Activated CD4-positive, alpha-beta T cell treated with anti-CD3 and anti-CD28 coated beads, Interleukin-2, amount 10 ng/mL, durations not matched to agents 7 days and 5 days (primary cell): Measurements from ENCODE around the gene PPP2R2B. TPM values are rescaled to one million over a fixed set of nuclear protein-coding genes. Genes with fewer than 3 reads are reported as not detected.
"Not testable (repeated sequence)": the region's sequence is repeated elsewhere in the genome, so short reads cannot be mapped to it uniquely, and the experiment has no call there.

Experiments used
- CTCF ChIA-PET: fragments of 350-600 bp; sonication (Branson Sonifier 250); formaldehyde crosslinking; loops from one replicate; lab custom pipeline; 2021; ENCODE audit warnings: antibody characterized with exemption; lab: Charles Lee
- POLR2A ChIA-PET: fragments of 350-600 bp; sonication (Branson Sonifier 250); formaldehyde crosslinking; loops from one replicate; lab custom pipeline; 2021; ENCODE audit warnings: antibody characterized with exemption; lab: Charles Lee
- DNase-seq: peaks from one replicate; pipeline ENCODE4 v3.0.0-alpha.2; 2020
- H3K27ac Mint-ChIP-seq: one replicate; pipeline ENCODE4 v1.8.0; 2021; ENCODE audit warnings: mild to moderate bottlenecking, moderate library complexity, mixed read lengths
- H3K27me3 Mint-ChIP-seq: one replicate; pipeline ENCODE4 v1.8.0; 2021; ENCODE audit warnings: mixed read lengths
- H3K36me3 Mint-ChIP-seq: one replicate; pipeline ENCODE4 v1.8.0; 2021; ENCODE audit warnings: low read depth, mixed read lengths
- H3K4me1 Mint-ChIP-seq: one replicate; pipeline ENCODE4 v1.8.0; 2021; ENCODE audit warnings: mixed read lengths
- H3K4me3 Mint-ChIP-seq: one replicate; pipeline ENCODE4 v1.8.0; 2021; ENCODE audit warnings: mild to moderate bottlenecking, moderate library complexity, mixed read lengths
- H3K9me3 Mint-ChIP-seq: one replicate; pipeline ENCODE4 v1.8.0; 2021; ENCODE audit warnings: mixed read lengths
- total RNA-seq, 2 experiments: library from RNA; stranded (reverse); gene quantifications; one replicate each; pipeline ENCODE4 v1.2.3, GENCODE V29; 2021

Gene PPP2R2B
- total RNA-seq, 2 experiments from 2014 or later, result 1.8 TPM

DNA sequence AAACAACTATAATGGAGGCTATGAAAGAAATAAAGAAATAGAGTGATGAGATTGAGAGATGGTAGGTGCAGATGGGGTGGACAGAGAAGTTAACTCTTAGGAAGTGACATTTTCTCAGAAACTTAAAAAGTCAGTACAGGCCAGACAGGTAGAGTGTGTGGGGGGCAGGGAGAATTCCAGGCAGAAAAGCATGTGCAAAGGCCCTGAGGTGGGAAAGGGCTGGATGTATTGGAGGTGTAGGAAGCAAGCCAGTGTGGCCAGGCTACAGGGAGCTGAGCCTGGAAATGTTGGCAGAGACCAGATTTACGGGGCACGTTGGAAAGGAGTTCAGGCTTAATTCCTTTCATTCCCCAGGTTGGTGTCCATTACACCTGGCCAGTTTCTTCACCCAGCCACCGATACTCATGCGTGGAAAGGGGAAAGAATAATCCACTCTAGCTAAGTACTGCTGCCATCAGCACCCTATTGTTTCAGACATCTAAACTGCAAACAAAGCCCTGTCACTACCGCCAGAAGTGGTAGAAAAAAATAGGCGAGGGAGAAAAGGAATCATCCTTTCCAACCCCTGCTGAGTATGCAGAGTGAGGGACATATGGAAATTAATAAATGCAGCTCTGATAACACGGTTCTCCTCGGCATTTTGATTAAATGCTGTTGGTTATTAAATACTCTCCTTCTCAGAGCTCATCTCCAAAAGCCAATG, 245.8 kb downstream of the PPP2R2B start:
- H3K27ac Mint-ChIP-seq, result peak overlapping the region; percentile 5
- H3K27me3 Mint-ChIP-seq, result no peaks in the 10 kb centered on the region
- H3K36me3 Mint-ChIP-seq, result no peaks in the 10 kb centered on the region
- H3K9me3 Mint-ChIP-seq, result no peaks in the 10 kb centered on the region
- no peak overlapping the region for H3K4me3 Mint-ChIP-seq
- no peak for DNase-seq
- ChIA-PET POLR2A (no interaction called here), CTCF (interaction anchor here (1.5 kb wide), 1 partner anchor 9 kb away, joined by 3 read pairs; no protein-coding TSS in a partner anchor)
- no peaks in the 10 kb centered on the region for H3K4me1 Mint-ChIP-seq

DNA sequence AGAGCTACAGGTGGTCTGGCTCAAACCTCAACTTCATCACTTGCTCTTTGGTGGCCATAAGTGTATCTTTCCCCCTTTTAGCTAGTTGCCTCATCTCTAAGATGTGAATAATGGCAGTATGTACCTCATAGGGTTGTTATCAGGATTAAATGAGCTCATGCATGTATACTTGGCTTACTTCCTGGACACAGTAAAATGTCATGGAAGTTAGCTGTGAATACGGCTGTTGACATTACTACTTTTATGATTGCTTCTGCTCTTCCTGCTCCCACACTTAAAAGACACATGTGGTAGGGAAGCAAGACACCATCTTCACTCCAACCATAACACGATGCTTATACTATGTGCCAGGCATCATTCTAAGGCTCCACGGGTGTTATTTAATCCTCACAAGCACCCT, 248.1 kb downstream of the PPP2R2B start:
- no peak overlapping the region for H3K4me3 Mint-ChIP-seq
- H3K36me3 Mint-ChIP-seq, result no peaks in the 10 kb centered on the region
- ChIA-PET CTCF (no interaction called here), POLR2A (no interaction called here)
- H3K4me1 Mint-ChIP-seq, result no peaks in the 10 kb centered on the region
- H3K27ac Mint-ChIP-seq, result no peak overlapping the region
- no peaks in the 10 kb centered on the region for H3K27me3 Mint-ChIP-seq
- no peaks in the 10 kb centered on the region for H3K9me3 Mint-ChIP-seq
- no peak for DNase-seq

DNA sequence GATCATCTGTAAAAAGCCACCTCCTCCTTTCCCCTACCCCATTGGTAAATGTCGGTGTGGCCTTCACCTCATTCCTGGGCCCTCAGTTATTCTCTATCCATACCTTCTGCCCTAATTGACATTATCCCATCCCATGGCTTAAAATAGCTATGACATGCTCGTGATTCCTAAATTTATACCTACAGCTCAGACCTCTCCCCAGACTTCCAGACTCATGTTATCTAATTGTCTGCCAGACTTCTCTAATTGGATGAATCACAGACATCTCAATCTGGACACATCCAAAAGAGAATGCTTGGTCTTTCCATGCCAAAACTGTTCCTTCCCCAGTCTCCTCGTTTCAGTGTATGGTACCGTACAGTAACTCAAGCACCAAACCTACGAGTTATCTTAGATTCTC, 249.6 kb downstream of the PPP2R2B start:
- no peaks in the 10 kb centered on the region for H3K9me3 Mint-ChIP-seq

GRCh38 chr5:146626936-146627335, 251.6 kb downstream of the PPP2R2B start:
- no peak overlapping the region for H3K27ac Mint-ChIP-seq
- CTCF ChIA-PET, result no interaction called here
- DNase-seq, result no peak
- no peaks in the 10 kb centered on the region for H3K36me3 Mint-ChIP-seq
- H3K27me3 Mint-ChIP-seq, result no peaks in the 10 kb centered on the region
- no peak overlapping the region for H3K4me3 Mint-ChIP-seq
- no peaks in the 10 kb centered on the region for H3K9me3 Mint-ChIP-seq
- POLR2A ChIA-PET, result no interaction called here
- H3K4me1 Mint-ChIP-seq, result no peaks in the 10 kb centered on the region

More for the DNA sequence above, 249.6 kb downstream of the PPP2R2B start:
- no peak overlapping the region for H3K27ac Mint-ChIP-seq
- no peaks in the 10 kb centered on the region for H3K36me3 Mint-ChIP-seq
- no peak overlapping the region for H3K4me3 Mint-ChIP-seq
- H3K27me3 Mint-ChIP-seq, result no peaks in the 10 kb centered on the region
- POLR2A ChIA-PET, result no interaction called here
- CTCF ChIA-PET, result no interaction called here
- H3K4me1 Mint-ChIP-seq, result no peaks in the 10 kb centered on the region
- DNase-seq, result no peak

- Mint-ChIP-seq H3K36me3 (no peaks in the 10 kb centered on the region), H3K27me3 (no peaks in the 10 kb centered on the region), H3K27ac (no peak overlapping the region), H3K4me1 (no peaks in the 10 kb centered on the region), H3K9me3 (no peaks in the 10 kb centered on the region), H3K4me3 (no peak overlapping the region)
- DNase-seq, result no peak
- ChIA-PET POLR2A (no interaction called here), CTCF (no interaction called here)
These were observed 254.4 kb downstream of the PPP2R2B start for GRCh38 chr5:146624179-146624578.

DNA sequence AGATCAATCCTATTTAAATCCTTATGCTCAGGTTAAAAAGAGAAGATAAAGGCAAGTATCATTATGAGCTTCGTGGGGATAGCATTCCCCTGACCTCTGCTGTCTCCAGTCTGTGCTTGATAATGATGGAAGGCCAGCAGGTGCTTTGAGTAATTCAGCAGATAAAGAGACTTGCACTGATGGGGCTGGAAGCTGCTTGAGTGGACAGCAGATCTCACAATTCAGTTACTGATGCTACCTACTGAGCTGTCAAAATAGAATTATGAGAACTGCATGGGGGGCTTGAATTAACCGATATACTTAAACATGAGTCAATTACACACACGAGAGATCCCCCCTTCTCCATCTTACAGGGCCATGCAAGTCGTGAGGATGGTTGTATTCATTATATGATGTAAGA, 254.9 kb downstream of the PPP2R2B start:
- no peak overlapping the region for H3K27ac Mint-ChIP-seq
- CTCF ChIA-PET, result no interaction called here

GRCh38 chr5:146623009-146623408, 255.5 kb downstream of the PPP2R2B start:
- H3K4me3 Mint-ChIP-seq, result no peak overlapping the region
- ChIA-PET CTCF (no interaction called here), POLR2A (no interaction called here)
- no peaks in the 10 kb centered on the region for H3K36me3 Mint-ChIP-seq
- no peaks in the 10 kb centered on the region for H3K27me3 Mint-ChIP-seq
- no peak for DNase-seq
- no peak overlapping the region for H3K27ac Mint-ChIP-seq
- no peaks in the 10 kb centered on the region for H3K9me3 Mint-ChIP-seq
- no peaks in the 10 kb centered on the region for H3K4me1 Mint-ChIP-seq

More for the DNA sequence above, 254.9 kb downstream of the PPP2R2B start:
- no peak for DNase-seq
- Mint-ChIP-seq H3K36me3 (no peaks in the 10 kb centered on the region), H3K4me1 (no peaks in the 10 kb centered on the region), H3K4me3 (no peak overlapping the region), H3K9me3 (no peaks in the 10 kb centered on the region), H3K27me3 (no peaks in the 10 kb centered on the region)
- POLR2A ChIA-PET, result no interaction called here

GRCh38 chr5:146622391-146622790, 256.2 kb downstream of the PPP2R2B start:
- POLR2A ChIA-PET, result no interaction called here
- Mint-ChIP-seq H3K36me3 (no peaks in the 10 kb centered on the region), H3K27ac (no peak overlapping the region), H3K4me3 (no peak overlapping the region), H3K4me1 (no peaks in the 10 kb centered on the region), H3K27me3 (no peaks in the 10 kb centered on the region), H3K9me3 (no peaks in the 10 kb centered on the region)
- CTCF ChIA-PET, result no interaction called here
- no peak for DNase-seq

DNA sequence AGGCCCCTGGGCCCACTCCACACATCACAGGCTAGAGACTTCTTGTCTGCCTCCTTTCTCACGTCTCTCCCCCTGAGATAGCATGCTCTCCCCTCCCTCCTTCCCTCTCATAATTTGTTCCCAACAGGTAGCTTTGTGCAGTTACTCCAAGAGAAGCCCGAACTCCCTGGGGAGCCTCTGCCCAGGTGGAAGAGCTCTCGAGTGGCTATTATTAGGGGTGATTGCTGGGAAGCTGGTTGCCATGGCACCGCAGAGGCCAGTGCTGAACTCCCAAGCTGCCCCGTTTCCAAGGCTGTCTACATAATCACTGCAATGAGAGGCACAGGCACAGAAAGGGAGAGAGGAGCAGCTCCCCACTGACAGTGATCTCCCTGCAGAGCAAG, 257.9 kb downstream of the PPP2R2B start:
- Mint-ChIP-seq H3K4me1 (no peaks in the 10 kb centered on the region), H3K36me3 (no peaks in the 10 kb centered on the region), H3K27me3 (no peaks in the 10 kb centered on the region), H3K9me3 (no peaks in the 10 kb centered on the region), H3K27ac (no peak overlapping the region), H3K4me3 (no peak overlapping the region)
- ChIA-PET POLR2A (no interaction called here), CTCF (no interaction called here)
- DNase-seq, result no peak

DNA sequence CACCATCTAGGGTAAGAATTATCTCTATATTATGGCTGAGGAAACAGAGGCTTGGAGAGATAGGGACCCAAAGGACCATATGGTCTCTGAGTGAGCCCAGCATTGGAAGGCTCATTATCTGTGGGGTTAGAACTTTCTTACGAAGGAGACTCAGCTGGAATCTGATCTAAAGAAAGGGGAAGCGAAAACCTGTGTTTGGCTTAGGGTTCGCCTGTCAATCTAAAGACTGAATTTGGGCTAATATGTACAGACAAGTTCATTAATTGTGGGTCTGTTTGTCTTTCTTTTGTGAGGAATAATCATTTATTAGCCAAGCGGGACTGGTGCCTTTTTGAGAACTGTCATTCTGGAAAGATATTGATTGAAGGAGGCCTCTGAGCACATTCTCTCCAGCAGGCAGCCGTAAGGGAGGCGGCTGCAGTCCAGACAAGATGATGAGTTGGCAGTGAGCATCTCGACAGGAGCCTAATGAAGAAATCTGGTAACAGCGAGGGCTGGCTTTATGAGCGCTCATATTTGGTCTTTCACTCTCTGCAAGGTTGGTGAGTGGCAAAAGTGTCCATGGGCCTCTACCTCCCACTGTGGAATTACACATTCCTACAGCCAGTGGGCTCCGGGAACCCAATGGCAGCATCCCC, 258.4 kb downstream of the PPP2R2B start:
- no peaks in the 10 kb centered on the region for H3K36me3 Mint-ChIP-seq
- H3K27me3 Mint-ChIP-seq, result no peaks in the 10 kb centered on the region
- no peak for DNase-seq
- CTCF ChIA-PET, result no interaction called here
- H3K4me1 Mint-ChIP-seq, result no peaks in the 10 kb centered on the region
- no peak overlapping the region for H3K27ac Mint-ChIP-seq
- no peak overlapping the region for H3K4me3 Mint-ChIP-seq
- POLR2A ChIA-PET, result no interaction called here
- H3K9me3 Mint-ChIP-seq, result peaks cover 2% of the 10 kb centered on the region

DNA sequence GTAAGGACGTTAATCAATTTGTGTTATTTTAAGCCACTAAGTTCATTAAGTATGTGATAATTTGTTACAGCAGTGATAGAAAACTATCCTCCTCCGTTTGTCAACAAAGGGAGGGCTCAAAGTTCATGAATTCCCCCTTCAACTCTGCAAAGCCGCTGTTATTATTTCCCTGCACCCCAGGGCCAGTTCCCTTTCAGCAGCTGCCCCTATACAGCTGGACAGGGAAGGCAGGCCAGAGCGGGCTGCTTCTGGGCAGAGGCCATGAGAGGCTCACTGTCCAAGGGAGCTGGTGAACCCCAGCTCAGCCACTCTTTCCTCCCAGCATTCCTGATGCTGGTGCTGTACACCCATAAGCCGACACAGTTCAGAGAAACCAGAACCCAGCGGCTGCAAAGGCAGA, 260.1 kb downstream of the PPP2R2B start:
- no peak overlapping the region for H3K27ac Mint-ChIP-seq
- ChIA-PET CTCF (no interaction called here), POLR2A (no interaction called here)
- DNase-seq, result no peak
- H3K4me3 Mint-ChIP-seq, result no peak overlapping the region
- peaks cover 2% of the 10 kb centered on the region for H3K9me3 Mint-ChIP-seq
- no peaks in the 10 kb centered on the region for H3K4me1 Mint-ChIP-seq
- no peaks in the 10 kb centered on the region for H3K36me3 Mint-ChIP-seq
- no peaks in the 10 kb centered on the region for H3K27me3 Mint-ChIP-seq

- not testable (repeated sequence) for H3K9me3 Mint-ChIP-seq
These were observed 268.8 kb downstream of the PPP2R2B start for GRCh38 chr5:146609731-146610130.

GRCh38 chr5:146607659-146608332, 270.8 kb downstream of the PPP2R2B start:
- Mint-ChIP-seq H3K4me3 (no peak overlapping the region), H3K36me3 (no peaks in the 10 kb centered on the region), H3K9me3 (peaks cover 7% of the 10 kb centered on the region), H3K4me1 (no peaks in the 10 kb centered on the region), H3K27ac (no peak overlapping the region), H3K27me3 (no peaks in the 10 kb centered on the region)
- no peak for DNase-seq
- ChIA-PET POLR2A (no interaction called here), CTCF (no interaction called here)

More at GRCh38 chr5:146609731-146610130, 268.8 kb downstream of the PPP2R2B start:
- DNase-seq, H3K4me3 Mint-ChIP-seq, H3K27me3 Mint-ChIP-seq, CTCF ChIA-PET, H3K4me1 Mint-ChIP-seq, H3K27ac Mint-ChIP-seq, POLR2A ChIA-PET, H3K36me3 Mint-ChIP-seq: not testable (repeated sequence)
